ENCODE data around the gene MSANTD1. TPM values are rescaled to one million over a fixed set of nuclear protein-coding genes. Genes with fewer than 3 reads are reported as not detected.

The MSANTD1 gene
- polyA plus RNA-seq, 1 of the 3 experiments (the other 2 are of a cell fraction) = 0.15 TPM

- Histone ChIP-seq H3K4me2 (no peak overlapping the region), H3K27ac (ENCODE audit: low read depth in 2 of 2, low read length in 1 of 2) (no peak overlapping the region), H3K9me3 (no peaks in the 10 kb centered on the region), H3K9ac (no peak overlapping the region), H3K79me2 (ENCODE audit: insufficient read depth) (no peaks in the 10 kb centered on the region), H3F3A (replicated peaks; ENCODE audit: insufficient read depth) (no peaks in the 10 kb centered on the region), H2AFZ (ENCODE audit: low read depth) (no peak overlapping the region), H4K20me1 (ENCODE audit: insufficient read depth) (no peaks in the 10 kb centered on the region), H3K36me3 (replicated peaks in 1 of 2; ENCODE audit: control insufficient read depth in 1 of 2, insufficient read depth in 2 of 2, low read length in 1 of 2) (peaks cover 18 to 59% of the 10 kb centered on the region in 2 experiments), H3K9me2 (no peaks in the 10 kb centered on the region), H3K4me1 (ENCODE audit: control insufficient read depth in 1 of 2, insufficient read depth in 2 of 2, low read depth in 1 of 2, low read length in 1 of 2) (peaks cover 0 to 16% of the 10 kb centered on the region in 2 experiments; a peak in 2 of 4 replicates), H3K4me3 (ENCODE audit: low read depth in 2 of 2, low read length in 1 of 2) (no peak overlapping the region), H3K27me3 (ENCODE audit: insufficient read depth) (no peaks in the 10 kb centered on the region)
- 97% methylated on average over 9 of the region's 9 CpGs for WGBS (ENCODE audit: low lambda C conversion rate)
- CTCF ChIA-PET = no interaction called here
- POLR2A ChIA-PET = no interaction called here
- DNase-seq = no peak
- TF ChIP-seq RCOR1 (IDR thresholded peaks at IDR 0.05; ENCODE audit: low read length) (no peak), YY1 (IDR thresholded peaks at IDR 0.05; ENCODE audit: low read depth) (no peak), TEAD4 (IDR thresholded peaks at IDR 0.05; ENCODE audit: borderline replicate concordance, insufficient read depth) (no peak), TAF1 (IDR thresholded peaks at IDR 0.05; ENCODE audit: borderline replicate concordance, low read depth, low read length) (no peak), FOSL2 (IDR thresholded peaks at IDR 0.05; ENCODE audit: borderline replicate concordance, low read depth) (no peak), USF2 (IDR thresholded peaks at IDR 0.05; ENCODE audit: borderline replicate concordance, low read depth, low read length) (no peak), GABPA (IDR thresholded peaks at IDR 0.05; ENCODE audit: low read depth) (no peak), FOXM1 (IDR thresholded peaks at IDR 0.05; ENCODE audit: low read depth) (no peak), RXRA (IDR thresholded peaks at IDR 0.05; ENCODE audit: borderline replicate concordance, low read depth) (no peak), GATA2 (CRISPR knock-in tag; IDR thresholded peaks at IDR 0.05) (no peak), ELF1 (IDR thresholded peaks at IDR 0.05) (no peak), EP300 (IDR thresholded peaks at IDR 0.05; ENCODE audit: borderline replicate concordance in 1 of 2, low read depth in 1 of 2, low read length in 1 of 2) (no peak)
Observed at GRCh38 chr4:3229328-3229727, 19.6 kb upstream of the MSANTD1 start.

GRCh38 chr4:3229964-3230363 lies 19.0 kb upstream of the MSANTD1 start:
- Histone ChIP-seq H3K4me1 (ENCODE audit: control insufficient read depth in 1 of 2, insufficient read depth in 2 of 2, low read depth in 1 of 2, low read length in 1 of 2) (peaks cover 0 to 21% of the 10 kb centered on the region in 2 experiments; a peak in 2 of 4 replicates), H2AFZ (ENCODE audit: low read depth) (no peak overlapping the region), H3K79me2 (ENCODE audit: insufficient read depth) (no peaks in the 10 kb centered on the region), H3K9ac (no peak overlapping the region), H3K27ac (ENCODE audit: low read depth in 2 of 2, low read length in 1 of 2) (no peak overlapping the region), H3K4me3 (ENCODE audit: low read depth in 2 of 2, low read length in 1 of 2) (no peak overlapping the region), H3K27me3 (ENCODE audit: insufficient read depth) (no peaks in the 10 kb centered on the region), H4K20me1 (ENCODE audit: insufficient read depth) (no peaks in the 10 kb centered on the region), H3K9me3 (no peaks in the 10 kb centered on the region), H3K4me2 (no peak overlapping the region), H3K36me3 (replicated peaks in 1 of 2; ENCODE audit: control insufficient read depth in 1 of 2, insufficient read depth in 2 of 2, low read length in 1 of 2) (peaks cover 18 to 52% of the 10 kb centered on the region in 2 experiments), H3F3A (replicated peaks; ENCODE audit: insufficient read depth) (no peaks in the 10 kb centered on the region), H3K9me2 (no peaks in the 10 kb centered on the region)
- TF ChIP-seq NRF1 (IDR thresholded peaks at IDR 0.05; ENCODE audit: low read depth, low read length) = no peak
- no peak for TF ChIP-seq RXRA (IDR thresholded peaks at IDR 0.05; ENCODE audit: borderline replicate concordance, low read depth)
- no peak for TF ChIP-seq ZBTB33 (IDR thresholded peaks at IDR 0.05; ENCODE audit: borderline replicate concordance, low read depth)
- no peak for TF ChIP-seq USF2 (IDR thresholded peaks at IDR 0.05; ENCODE audit: borderline replicate concordance, low read depth, low read length)
- TF ChIP-seq FOXM1 (IDR thresholded peaks at IDR 0.05; ENCODE audit: low read depth) = no peak
- no peak for TF ChIP-seq SIN3A (IDR thresholded peaks at IDR 0.05; ENCODE audit: borderline replicate concordance, low read depth, low read length)
- TF ChIP-seq FOSL2 (IDR thresholded peaks at IDR 0.05; ENCODE audit: borderline replicate concordance, low read depth) = no peak
- no peak for TF ChIP-seq RAD21 (IDR thresholded peaks at IDR 0.05; ENCODE audit: low read length)
- TF ChIP-seq IRF3 (IDR thresholded peaks at IDR 0.05; ENCODE audit: low read depth, low read length) = no peak
- no peak for TF ChIP-seq POLR2AphosphoS5 (IDR thresholded peaks at IDR 0.05; ENCODE audit: low read depth, low read length)
- TF ChIP-seq TEAD4 (IDR thresholded peaks at IDR 0.05; ENCODE audit: borderline replicate concordance, insufficient read depth) = no peak
- TF ChIP-seq JUND (IDR thresholded peaks at IDR 0.05) = no peak
- TF ChIP-seq EZH2phosphoT487 (IDR thresholded peaks at IDR 0.05; ENCODE audit: borderline replicate concordance, low read depth) = no peak
- WGBS (ENCODE audit: low lambda C conversion rate) = 100% methylated on average over 3 of the region's 17 CpGs
- DNase-seq = no peak
- ChIA-PET POLR2A (no interaction called here), CTCF (interaction anchor here (1.0 kb wide), 1 partner anchor 123 kb away, joined by 3 read pairs; no protein-coding TSS in a partner anchor)
